Subcutaneous adipose tissue (tissue), 4 donors: ENCODE data around the gene CNKSR3. TPM values are rescaled to one million over a fixed set of nuclear protein-coding genes. Genes with fewer than 3 reads are reported as not detected.

Source experiments
- total RNA-seq, 4 donors: library from RNA; depleted of rRNA; stranded (reverse); fragments of >200 nt; gene quantifications; one replicate each; pipeline ENCODE4 v1.1.0, GENCODE V29; 2016
- TF ChIP-seq, protein P1 (sequence below): fragments of 450-650 bp; IDR thresholded peaks from one replicate; pipeline ENCODE4 v1.5.1; 2016; ENCODE audit warnings: low read depth, mild to moderate bottlenecking, control low read depth, antibody characterized with exemption, moderate library complexity

The CNKSR3 gene
- total RNA-seq, 4 donors from 2014 or later, result 2.4 to 5.5 (median 3.3) TPM

DNA sequence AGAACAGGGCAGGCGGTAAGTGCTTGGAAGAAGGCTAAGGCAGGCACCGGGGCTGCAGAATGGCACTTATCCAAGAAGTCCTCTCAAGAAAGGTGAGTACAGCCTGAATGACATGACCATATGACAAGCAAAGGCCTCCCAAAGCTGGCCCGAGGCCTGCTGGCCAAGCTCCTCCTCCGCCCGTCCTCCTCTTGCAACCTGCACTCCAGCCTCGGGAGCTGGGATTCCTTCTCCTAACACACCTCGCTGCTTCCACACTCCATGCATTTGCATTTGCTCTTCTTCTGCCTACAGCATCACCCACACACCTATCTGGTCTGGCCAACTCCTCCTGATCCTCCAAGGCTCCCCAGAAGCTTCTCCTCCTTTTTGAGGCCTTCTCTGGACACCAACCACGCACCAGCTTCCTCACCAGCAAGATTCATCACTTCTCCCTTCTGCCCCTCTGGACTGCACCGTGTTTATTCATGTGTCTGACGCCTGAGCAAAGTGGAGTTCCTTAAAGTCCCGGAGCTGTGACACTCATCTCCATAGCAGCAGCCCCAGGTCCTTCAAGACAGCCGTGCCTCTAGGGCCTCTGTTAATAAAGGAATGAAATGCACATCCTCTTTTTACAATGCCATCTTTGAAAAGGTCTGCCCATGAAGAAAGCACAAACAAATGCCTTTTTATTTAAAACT is 32.3 kb downstream of the CNKSR3 start:
- TF ChIP-seq, protein P1, sequence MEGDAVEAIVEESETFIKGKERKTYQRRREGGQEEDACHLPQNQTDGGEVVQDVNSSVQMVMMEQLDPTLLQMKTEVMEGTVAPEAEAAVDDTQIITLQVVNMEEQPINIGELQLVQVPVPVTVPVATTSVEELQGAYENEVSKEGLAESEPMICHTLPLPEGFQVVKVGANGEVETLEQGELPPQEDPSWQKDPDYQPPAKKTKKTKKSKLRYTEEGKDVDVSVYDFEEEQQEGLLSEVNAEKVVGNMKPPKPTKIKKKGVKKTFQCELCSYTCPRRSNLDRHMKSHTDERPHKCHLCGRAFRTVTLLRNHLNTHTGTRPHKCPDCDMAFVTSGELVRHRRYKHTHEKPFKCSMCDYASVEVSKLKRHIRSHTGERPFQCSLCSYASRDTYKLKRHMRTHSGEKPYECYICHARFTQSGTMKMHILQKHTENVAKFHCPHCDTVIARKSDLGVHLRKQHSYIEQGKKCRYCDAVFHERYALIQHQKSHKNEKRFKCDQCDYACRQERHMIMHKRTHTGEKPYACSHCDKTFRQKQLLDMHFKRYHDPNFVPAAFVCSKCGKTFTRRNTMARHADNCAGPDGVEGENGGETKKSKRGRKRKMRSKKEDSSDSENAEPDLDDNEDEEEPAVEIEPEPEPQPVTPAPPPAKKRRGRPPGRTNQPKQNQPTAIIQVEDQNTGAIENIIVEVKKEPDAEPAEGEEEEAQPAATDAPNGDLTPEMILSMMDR, result no peak

DNA sequence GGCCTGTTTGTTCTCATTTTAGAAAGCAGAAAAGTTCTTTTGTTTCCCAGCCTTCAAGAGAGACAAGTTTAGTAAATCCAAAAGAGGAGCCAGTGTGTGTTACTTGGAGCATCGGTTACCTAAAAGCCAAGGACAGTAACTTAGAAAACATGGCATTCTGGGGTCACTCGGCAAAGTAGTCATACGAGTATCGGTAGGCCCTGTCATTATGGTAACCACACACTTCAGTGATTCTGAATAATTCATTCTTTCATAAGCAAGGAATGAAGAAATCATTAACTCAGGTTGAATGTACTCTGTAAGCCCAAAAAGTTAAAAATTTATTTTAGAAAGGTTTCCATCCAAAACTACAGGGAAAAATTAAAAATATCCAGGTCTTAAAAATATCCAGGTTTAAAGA is 34.0 kb downstream of the CNKSR3 start:
- TF ChIP-seq, protein P1, result no peak

DNA sequence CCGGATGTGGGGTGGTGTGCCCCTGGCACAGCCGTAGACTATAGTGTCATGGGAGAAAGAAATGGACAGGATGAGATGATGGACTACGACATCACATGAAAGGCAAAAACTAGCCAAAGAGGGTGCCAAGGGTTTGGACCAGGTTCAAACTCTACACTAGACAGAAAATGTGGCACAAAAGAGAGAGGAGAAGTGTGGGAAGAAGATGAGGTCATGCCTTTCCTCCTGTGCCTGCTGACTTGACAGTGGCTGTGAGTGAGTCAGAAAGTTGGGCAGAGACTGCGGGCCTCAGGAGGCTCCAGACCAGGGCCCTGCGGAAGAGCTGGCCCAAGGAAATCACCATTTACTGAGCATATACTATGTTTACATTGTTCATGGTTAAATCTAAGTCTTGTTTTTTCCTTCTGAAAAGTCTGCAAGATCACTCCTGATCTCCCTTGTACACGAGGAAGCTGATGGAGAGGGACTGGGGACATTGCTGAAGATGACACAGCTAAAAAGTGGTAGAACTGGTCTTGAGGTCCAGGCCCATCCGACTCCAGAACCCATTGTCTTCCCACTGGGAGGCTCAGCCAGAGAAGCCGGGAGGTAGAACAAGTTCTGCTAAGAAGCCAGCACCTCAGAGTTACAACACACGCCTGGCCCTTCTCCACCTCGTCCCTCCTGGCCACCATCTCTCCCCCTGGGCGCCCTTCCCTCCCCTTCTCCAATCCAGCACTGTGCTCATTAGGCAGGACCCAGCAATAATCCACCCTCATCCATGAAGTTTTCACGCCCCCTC is 35.6 kb downstream of the CNKSR3 start:
- TF ChIP-seq, protein P1, result no peak

DNA sequence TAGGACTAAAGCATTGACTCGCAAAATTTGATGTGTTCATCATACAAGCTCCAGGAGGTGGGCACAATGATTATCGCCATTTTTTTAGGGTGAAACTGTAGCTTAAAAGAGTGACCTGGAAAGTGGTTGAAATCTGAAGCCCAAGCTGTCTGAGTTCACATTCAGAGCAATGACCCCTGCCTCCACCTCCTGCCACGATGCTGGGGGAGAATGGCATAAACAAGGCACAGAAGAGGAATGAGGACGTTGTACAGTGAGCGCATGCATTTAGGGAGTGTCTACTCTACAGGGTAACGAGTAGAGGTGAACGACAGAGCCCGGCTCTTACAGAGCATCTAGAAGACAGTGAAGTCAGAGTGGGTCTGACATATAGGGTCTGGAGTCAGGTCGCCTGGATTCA is 37.2 kb downstream of the CNKSR3 start:
- TF ChIP-seq, protein P1, result no peak

DNA sequence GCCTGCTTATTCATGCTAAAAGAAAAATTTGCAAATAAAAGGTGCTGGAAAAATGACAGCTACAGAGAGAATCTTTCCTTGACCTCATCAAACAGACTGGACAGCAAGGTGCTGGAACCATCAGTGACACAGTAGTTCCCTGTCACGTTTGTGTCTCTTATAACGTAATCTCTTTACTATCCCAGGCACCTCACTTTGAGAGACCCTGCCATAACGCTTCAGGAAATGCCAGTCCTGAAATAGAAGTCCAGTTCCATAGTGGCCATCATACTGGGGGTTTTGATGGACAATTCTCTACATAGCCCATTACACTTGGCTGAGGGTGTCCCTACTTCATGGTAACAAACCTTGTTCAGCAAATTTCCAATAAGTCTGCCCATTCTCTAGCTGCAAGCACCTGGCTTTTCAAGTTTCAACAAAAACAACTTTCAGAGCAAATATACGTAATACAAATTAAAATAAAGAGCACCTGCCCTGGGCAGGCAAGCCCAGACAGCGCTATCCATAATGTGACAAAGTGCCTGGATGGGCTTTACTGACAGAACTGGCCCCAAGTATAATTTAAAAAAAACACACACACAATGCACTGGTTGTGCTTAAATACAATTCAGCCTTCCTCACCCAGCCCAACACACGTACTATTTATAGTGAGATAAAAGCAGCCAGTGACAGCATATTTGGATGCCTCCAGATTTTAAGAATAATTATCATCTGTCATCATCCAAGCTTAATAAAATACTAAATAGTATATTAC is 38.7 kb downstream of the CNKSR3 start:
- TF ChIP-seq, protein P1, result no peak

DNA sequence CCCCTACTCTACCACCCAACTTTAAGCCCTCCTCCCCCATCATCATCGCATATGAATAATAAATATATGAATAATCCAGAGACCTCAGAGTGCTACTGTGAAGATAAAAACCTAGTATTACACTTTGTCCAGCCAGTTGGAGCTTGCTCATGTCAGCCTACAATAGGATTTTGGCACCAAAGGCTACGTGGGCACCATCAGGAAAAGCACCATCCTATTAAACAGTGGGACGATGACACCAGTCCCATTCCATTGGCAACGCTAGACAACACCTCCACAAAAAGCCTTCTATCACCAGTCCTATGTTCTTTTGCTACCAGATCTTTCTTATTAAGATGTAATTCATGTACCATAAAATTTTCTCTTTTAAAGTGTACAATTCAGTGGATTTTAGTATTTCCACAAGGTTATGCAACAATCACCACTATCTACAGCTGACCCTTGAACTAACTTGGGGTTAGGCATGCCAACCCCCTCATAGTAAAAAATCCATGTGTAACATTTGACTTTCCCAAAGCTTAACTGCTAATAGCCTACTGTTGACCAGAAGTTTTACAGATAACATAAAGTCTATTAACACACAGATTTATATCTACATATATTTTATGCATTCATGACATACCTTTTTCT is 41.1 kb downstream of the CNKSR3 start:
- TF ChIP-seq, protein P1, result no peak
